Measurements from ENCODE around the gene PIEZO1.

The PIEZO1 gene

DNA sequence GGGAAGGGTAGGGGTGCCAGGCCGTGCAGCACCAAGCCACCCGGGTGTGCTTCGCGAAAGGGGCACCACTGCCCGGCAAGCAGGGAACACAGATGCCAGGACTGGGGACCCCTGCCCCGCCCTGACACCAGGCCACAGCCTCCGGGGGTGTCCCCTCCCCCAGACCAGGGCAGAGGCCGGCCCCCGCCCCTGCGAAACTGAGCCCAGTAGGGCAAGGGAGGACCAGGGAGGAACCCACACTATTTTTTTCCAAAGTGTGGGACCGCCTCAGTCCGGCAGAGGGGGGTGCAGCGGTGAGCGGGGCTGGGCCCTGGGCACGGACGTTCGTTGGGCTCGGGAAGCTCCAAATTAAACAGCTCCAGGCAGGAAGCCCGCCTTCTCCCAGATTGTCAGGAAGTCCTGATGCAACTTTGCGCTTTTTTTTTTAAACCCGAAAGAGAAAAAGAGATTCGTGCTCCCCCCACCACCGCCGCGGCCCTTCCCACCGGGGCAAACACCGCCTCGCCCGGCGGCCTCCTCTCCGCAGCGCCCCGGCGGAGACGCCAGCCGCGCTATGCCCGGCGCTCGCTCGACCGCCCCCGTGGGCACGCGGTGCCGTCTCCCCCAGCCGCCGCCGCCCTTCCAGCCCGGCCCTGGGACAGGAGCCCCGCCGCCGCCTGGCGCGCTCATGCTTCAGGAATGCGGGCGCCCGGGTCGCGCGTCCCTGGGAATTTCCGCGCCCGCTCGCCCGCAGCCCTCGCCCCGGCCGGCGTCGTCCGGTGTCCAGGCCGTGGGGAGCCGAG lies 755 bp downstream of the PIEZO1 start:
- H3K4me1 ChIP-seq (ENCODE audit: control insufficient read depth, low read length), result peaks cover 47% of the 10 kb centered on the region
- H3F3A ChIP-seq (ENCODE audit: control insufficient read depth, insufficient read depth), result peaks cover 6% of the 10 kb centered on the region
- H3K9me3 ChIP-seq (ENCODE audit: control insufficient read depth, insufficient read depth, low read length), result no peaks in the 10 kb centered on the region
- H3K79me2 ChIP-seq (ENCODE audit: control insufficient read depth, low read length), result peaks cover 65% of the 10 kb centered on the region
- H3K27ac ChIP-seq (ENCODE audit: low read depth, low read length), result peak overlapping the region; percentile 52
- H3K4me3 ChIP-seq (ENCODE audit: low read length), result peak overlapping the region; percentile 98
- peaks cover 20% of the 10 kb centered on the region for H4K20me1 ChIP-seq (ENCODE audit: control insufficient read depth, insufficient read depth, low read depth, low read length)
- H3K9me2 ChIP-seq (replicated peaks; ENCODE audit: control insufficient read depth, low read length), result no peaks in the 10 kb centered on the region
- peaks cover 44% of the 10 kb centered on the region for H3K36me3 ChIP-seq (ENCODE audit: control insufficient read depth, low read length)
- no peaks in the 10 kb centered on the region for H3K27me3 ChIP-seq (ENCODE audit: control insufficient read depth, low read length)
- H3K4me2 ChIP-seq (ENCODE audit: low read length), result peak overlapping the region; percentile 92
- TF ChIP-seq EZH2phosphoT487 (IDR thresholded peaks at IDR 0.05; ENCODE audit: borderline replicate concordance, low read length), result no peak
- TF ChIP-seq, protein P1, sequence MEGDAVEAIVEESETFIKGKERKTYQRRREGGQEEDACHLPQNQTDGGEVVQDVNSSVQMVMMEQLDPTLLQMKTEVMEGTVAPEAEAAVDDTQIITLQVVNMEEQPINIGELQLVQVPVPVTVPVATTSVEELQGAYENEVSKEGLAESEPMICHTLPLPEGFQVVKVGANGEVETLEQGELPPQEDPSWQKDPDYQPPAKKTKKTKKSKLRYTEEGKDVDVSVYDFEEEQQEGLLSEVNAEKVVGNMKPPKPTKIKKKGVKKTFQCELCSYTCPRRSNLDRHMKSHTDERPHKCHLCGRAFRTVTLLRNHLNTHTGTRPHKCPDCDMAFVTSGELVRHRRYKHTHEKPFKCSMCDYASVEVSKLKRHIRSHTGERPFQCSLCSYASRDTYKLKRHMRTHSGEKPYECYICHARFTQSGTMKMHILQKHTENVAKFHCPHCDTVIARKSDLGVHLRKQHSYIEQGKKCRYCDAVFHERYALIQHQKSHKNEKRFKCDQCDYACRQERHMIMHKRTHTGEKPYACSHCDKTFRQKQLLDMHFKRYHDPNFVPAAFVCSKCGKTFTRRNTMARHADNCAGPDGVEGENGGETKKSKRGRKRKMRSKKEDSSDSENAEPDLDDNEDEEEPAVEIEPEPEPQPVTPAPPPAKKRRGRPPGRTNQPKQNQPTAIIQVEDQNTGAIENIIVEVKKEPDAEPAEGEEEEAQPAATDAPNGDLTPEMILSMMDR (IDR thresholded peaks at IDR 0.05; ENCODE audit: low read depth, low read length, poor library complexity, severe bottlenecking), result peak; percentile 55

DNA sequence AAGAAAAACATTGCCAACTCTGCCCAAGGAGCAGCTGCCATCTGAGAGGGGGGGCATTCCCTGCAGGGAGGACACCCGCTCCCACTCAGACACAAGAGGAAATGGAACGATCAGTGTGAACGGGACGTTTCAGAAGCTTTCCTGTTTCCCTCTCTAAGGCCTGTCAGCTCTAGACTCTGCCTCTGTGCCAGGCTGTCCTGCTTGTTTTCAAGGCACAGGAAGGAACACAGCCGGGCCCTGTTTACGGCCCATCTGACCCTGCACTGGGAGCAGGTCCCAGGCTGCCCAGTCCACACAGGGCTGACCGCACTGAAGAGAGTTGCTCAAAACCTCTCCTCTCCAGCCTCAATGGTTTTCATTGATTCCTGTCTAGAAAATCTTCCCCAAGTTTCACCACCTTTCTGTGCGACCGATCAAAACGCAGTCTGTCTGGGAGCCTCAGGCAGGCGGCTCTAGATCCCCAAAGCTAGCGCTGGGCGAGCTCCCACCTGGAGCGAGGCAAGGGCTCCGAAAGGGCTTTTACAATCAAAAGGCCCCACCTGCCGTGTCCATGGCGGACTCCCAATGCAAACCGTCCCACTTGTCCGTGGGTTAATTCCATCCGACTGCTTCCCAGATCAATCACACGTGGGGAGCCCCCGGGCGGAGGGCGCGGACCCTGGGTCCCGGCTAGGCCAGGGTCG lies 1.5 kb downstream of the PIEZO1 start:
- Histone ChIP-seq H3K79me2 (ENCODE audit: control insufficient read depth, low read length) (peaks cover 72% of the 10 kb centered on the region), H3K27ac (ENCODE audit: low read depth, low read length) (peak overlapping the region; percentile 52), H4K20me1 (ENCODE audit: control insufficient read depth, insufficient read depth, low read depth, low read length) (peaks cover 20% of the 10 kb centered on the region), H3K36me3 (ENCODE audit: control insufficient read depth, low read length) (peaks cover 46% of the 10 kb centered on the region), H3K4me2 (ENCODE audit: low read length) (peak overlapping the region; percentile 92), H3K4me3 (ENCODE audit: low read length) (peak overlapping the region; percentile 98), H3F3A (ENCODE audit: control insufficient read depth, insufficient read depth) (peaks cover 6% of the 10 kb centered on the region), H3K27me3 (ENCODE audit: control insufficient read depth, low read length) (no peaks in the 10 kb centered on the region), H3K9me3 (ENCODE audit: control insufficient read depth, insufficient read depth, low read length) (no peaks in the 10 kb centered on the region), H3K4me1 (ENCODE audit: control insufficient read depth, low read length) (peaks cover 46% of the 10 kb centered on the region), H3K9me2 (replicated peaks; ENCODE audit: control insufficient read depth, low read length) (no peaks in the 10 kb centered on the region)
- TF ChIP-seq, protein P1 (IDR thresholded peaks at IDR 0.05; ENCODE audit: low read depth, low read length, poor library complexity, severe bottlenecking), result no peak
- no peak for TF ChIP-seq EZH2phosphoT487 (IDR thresholded peaks at IDR 0.05; ENCODE audit: borderline replicate concordance, low read length)

DNA sequence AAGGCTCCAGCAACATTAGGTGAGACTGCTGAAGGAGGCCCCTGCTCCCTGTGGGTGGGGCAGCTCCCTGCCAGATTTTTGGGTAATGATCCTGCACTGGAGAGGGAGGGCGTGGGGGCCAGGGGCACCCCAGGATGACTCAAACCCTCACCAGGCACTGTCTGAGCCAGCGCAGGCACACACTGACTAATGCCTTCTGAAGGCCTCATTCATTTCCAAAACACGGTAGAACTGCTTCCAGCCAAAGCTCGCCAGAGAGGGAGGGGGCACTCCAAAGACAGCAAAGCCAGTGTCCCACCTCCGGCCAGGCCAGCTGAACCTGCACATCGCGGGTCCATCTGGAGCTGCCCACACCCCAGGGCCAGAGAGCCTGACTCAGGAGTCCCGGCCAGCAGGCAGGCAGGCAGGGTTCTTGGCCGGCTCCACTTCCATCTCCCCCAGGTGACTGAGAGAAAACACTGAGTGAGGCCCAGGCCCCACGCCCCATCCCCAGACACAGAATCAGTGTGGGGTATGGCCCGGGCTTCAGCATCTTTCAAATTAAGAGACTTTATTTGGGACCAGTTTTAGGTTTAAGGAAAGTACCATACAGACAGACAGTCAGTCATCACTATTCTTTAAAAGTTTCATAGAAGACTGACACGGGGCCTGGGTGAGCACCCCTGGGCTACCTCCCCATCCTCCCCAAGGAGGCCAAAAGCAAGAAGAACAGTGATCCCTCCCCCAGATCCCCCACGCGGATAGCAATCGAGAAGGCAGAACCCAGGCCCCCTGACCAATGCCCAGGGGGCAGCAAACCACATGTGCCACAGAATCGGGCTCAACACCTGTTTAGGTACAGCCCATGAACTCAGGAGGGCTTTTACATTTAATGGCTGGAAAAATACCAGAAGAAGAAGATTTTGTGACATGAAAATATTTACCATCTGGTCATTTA lies 2.3 kb downstream of the PIEZO1 start:
- TF ChIP-seq EZH2phosphoT487 (IDR thresholded peaks at IDR 0.05; ENCODE audit: borderline replicate concordance, low read length), result no peak
- TF ChIP-seq, protein P1 (IDR thresholded peaks at IDR 0.05; ENCODE audit: low read depth, low read length, poor library complexity, severe bottlenecking), result no peak
- peaks cover 6% of the 10 kb centered on the region for H3F3A ChIP-seq (ENCODE audit: control insufficient read depth, insufficient read depth)
- H3K4me1 ChIP-seq (ENCODE audit: control insufficient read depth, low read length), result peaks cover 46% of the 10 kb centered on the region
- H3K27ac ChIP-seq (ENCODE audit: low read depth, low read length), result peak overlapping the region; percentile 52; the same call in 1 of the 2 replicates
- H3K9me3 ChIP-seq (ENCODE audit: control insufficient read depth, insufficient read depth, low read length), result no peaks in the 10 kb centered on the region
- peaks cover 80% of the 10 kb centered on the region for H3K79me2 ChIP-seq (ENCODE audit: control insufficient read depth, low read length)
- peak overlapping the region; percentile 98 for H3K4me3 ChIP-seq (ENCODE audit: low read length)
- H3K27me3 ChIP-seq (ENCODE audit: control insufficient read depth, low read length), result no peaks in the 10 kb centered on the region
- H4K20me1 ChIP-seq (ENCODE audit: control insufficient read depth, insufficient read depth, low read depth, low read length), result peaks cover 20% of the 10 kb centered on the region
- H3K36me3 ChIP-seq (ENCODE audit: control insufficient read depth, low read length), result peaks cover 55% of the 10 kb centered on the region
- H3K9me2 ChIP-seq (replicated peaks; ENCODE audit: control insufficient read depth, low read length), result no peaks in the 10 kb centered on the region
- peak overlapping the region; percentile 92 for H3K4me2 ChIP-seq (ENCODE audit: low read length)

Data from DOHH2 (cell line).